Neural crest cell (in vitro differentiated cells): Measurements from ENCODE around the gene INAFM2. TPM values are rescaled to one million over a fixed set of nuclear protein-coding genes. Genes with fewer than 3 reads are reported as not detected.

Experiments used
- DNase-seq: peaks from one replicate; pipeline ENCODE4 v3.0.0; 2021; ENCODE audit warnings: low read depth, mixed read lengths, low spot score
- H3K27ac Mint-ChIP-seq: one replicate; pipeline ENCODE4 v1.8.0; 2021; ENCODE audit warnings: mild to moderate bottlenecking, mixed read lengths; ENCODE audit not compliant: unreplicated experiment
- H3K27me3 Mint-ChIP-seq: 2 replicates; pipeline ENCODE4 v1.8.0; 2021; ENCODE audit warnings: low read depth, mild to moderate bottlenecking, mixed read lengths
- H3K36me3 Mint-ChIP-seq: 2 replicates; pipeline ENCODE4 v1.8.0; 2021; ENCODE audit warnings: low read depth, mild to moderate bottlenecking, mixed read lengths
- H3K4me1 Mint-ChIP-seq: 2 replicates; pipeline ENCODE4 v1.8.0; 2021; ENCODE audit warnings: mixed read lengths
- H3K4me3 Mint-ChIP-seq: one replicate; pipeline ENCODE4 v1.8.0; 2021; ENCODE audit warnings: mild to moderate bottlenecking, mixed read lengths
- H3K9me3 Mint-ChIP-seq: 2 replicates; pipeline ENCODE4 v1.8.0; 2021; ENCODE audit warnings: mixed read lengths
- total RNA-seq: library from RNA; stranded (reverse); gene quantifications from 2 replicates; pipeline ENCODE4 v1.2.1, GENCODE V29; 2021
- TF ChIP-seq, protein P1 (sequence below): fragments of 200-600 bp; sonication (generic); conservative IDR thresholded peaks from 2 replicates; pipeline ENCODE4 v1.5.0; 2021; ENCODE audit warnings: antibody characterized with exemption, mild to moderate bottlenecking

The INAFM2 gene
- total RNA-seq, 1 donor from 2014 or later = 27.5 TPM

GRCh38 chr15:40331637-40332036 is 8.1 kb downstream of the INAFM2 start:
- TF ChIP-seq, protein P1, sequence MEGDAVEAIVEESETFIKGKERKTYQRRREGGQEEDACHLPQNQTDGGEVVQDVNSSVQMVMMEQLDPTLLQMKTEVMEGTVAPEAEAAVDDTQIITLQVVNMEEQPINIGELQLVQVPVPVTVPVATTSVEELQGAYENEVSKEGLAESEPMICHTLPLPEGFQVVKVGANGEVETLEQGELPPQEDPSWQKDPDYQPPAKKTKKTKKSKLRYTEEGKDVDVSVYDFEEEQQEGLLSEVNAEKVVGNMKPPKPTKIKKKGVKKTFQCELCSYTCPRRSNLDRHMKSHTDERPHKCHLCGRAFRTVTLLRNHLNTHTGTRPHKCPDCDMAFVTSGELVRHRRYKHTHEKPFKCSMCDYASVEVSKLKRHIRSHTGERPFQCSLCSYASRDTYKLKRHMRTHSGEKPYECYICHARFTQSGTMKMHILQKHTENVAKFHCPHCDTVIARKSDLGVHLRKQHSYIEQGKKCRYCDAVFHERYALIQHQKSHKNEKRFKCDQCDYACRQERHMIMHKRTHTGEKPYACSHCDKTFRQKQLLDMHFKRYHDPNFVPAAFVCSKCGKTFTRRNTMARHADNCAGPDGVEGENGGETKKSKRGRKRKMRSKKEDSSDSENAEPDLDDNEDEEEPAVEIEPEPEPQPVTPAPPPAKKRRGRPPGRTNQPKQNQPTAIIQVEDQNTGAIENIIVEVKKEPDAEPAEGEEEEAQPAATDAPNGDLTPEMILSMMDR = no peak
- Mint-ChIP-seq H3K27me3 (no peaks in the 10 kb centered on the region), H3K27ac (no peak overlapping the region), H3K36me3 (no peaks in the 10 kb centered on the region), H3K4me3 (no peak overlapping the region), H3K4me1 (peaks cover 46% of the 10 kb centered on the region), H3K9me3 (no peaks in the 10 kb centered on the region)
- DNase-seq = no peak

- H3K9me3 Mint-ChIP-seq = no peaks in the 10 kb centered on the region
- H3K4me1 Mint-ChIP-seq = peaks cover 40% of the 10 kb centered on the region
- DNase-seq = no peak
- H3K27me3 Mint-ChIP-seq = no peaks in the 10 kb centered on the region
- H3K36me3 Mint-ChIP-seq = no peaks in the 10 kb centered on the region
- no peak overlapping the region for H3K27ac Mint-ChIP-seq
- TF ChIP-seq, protein P1 = no peak
- no peak overlapping the region for H3K4me3 Mint-ChIP-seq
Measured at GRCh38 chr15:40332113-40332781, 8.8 kb downstream of the INAFM2 start.

DNA sequence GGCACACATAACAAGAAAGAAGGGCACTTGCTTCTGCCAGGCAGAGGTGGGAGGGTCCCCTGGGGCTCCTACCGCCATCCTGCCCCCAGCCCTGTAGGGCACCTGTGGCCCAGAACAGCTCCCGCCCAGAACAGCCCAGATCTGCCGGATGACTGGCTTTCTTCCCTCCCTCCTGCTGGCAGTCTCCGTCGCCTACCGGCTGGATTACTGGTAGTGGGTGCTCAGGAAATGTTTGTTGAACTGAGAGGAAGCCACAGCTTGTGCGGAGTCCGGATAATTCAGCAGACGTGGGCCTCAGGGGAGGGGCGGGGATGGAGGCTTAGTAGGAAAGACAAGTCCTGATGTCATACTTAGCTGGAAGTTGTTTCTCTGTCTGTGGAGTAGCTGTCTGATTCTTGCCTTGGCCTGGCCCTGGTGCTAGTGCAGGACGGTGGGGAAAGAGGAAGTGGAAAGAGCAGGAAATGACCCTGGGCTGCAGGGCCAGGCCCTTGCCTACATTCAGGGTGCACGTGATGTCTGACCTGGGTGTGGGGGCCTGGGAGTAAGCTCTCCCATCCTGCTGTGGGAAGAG is 10.5 kb downstream of the INAFM2 start:
- Mint-ChIP-seq H3K4me3 (no peak overlapping the region), H3K27ac (peak overlapping the region; percentile 85), H3K36me3 (no peaks in the 10 kb centered on the region), H3K9me3 (no peaks in the 10 kb centered on the region), H3K27me3 (no peaks in the 10 kb centered on the region), H3K4me1 (peaks cover 35% of the 10 kb centered on the region)
- DNase-seq = no peak
- TF ChIP-seq, protein P1 = no peak

- no peak for DNase-seq
- Mint-ChIP-seq H3K4me3 (no peak overlapping the region), H3K27me3 (no peaks in the 10 kb centered on the region), H3K27ac (no peak overlapping the region), H3K4me1 (peaks cover 32% of the 10 kb centered on the region), H3K36me3 (no peaks in the 10 kb centered on the region), H3K9me3 (no peaks in the 10 kb centered on the region)
- TF ChIP-seq, protein P1 = no peak
Measured at GRCh38 chr15:40334541-40334940, 11.0 kb downstream of the INAFM2 start.

DNA sequence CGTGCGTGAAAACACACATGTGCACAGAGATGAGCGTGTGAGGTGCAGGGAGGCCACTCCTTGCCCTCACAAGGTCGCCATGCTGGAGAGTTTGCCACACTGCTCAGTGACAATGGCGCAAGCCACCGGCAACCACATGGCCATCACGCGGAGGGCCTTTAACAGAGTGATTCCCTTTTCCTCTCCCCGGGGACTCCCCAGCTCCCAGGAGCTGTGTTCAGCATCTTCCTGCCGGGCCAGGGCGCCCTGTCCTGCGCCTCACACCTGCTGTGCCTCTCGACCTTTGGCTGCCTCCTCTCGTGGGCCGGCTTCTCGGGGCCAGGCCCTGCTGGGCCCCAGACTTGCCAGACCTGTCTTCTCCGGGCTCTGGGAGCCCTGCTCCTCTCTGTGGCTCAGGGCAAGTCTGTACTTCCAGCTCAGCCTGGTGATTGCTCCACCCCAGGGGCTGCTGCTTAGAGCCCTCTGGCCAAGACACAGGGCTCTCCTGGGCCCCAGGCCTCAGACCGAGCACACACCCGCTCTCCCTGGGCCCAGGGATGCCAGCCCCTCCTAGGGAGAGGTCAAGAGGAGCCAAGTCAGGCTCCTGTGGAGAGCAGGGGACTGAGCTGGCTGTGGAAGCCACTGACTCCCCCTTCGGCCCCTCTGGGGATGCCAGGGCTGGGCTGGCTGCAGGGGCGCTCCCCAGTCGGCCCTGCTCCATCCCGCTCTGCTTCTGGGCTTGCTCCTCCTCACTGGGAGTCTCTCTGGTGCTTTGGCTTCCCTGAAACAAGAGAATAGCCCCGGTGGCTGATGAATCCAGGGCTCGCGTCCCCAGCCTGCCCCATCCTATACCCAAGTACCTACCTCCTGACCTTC is 11.7 kb downstream of the INAFM2 start:
- H3K9me3 Mint-ChIP-seq = no peaks in the 10 kb centered on the region
- peaks cover 26% of the 10 kb centered on the region for H3K4me1 Mint-ChIP-seq
- H3K36me3 Mint-ChIP-seq = no peaks in the 10 kb centered on the region
- peak overlapping the region; percentile 50 for H3K27ac Mint-ChIP-seq
- TF ChIP-seq, protein P1 = no peak
- H3K27me3 Mint-ChIP-seq = no peaks in the 10 kb centered on the region
- no peak for DNase-seq
- no peak overlapping the region for H3K4me3 Mint-ChIP-seq
